Astrocyte of the cerebellum (primary cell): ENCODE results near the gene FMN2.
A peak's percentile ranks its signal among the peaks of the same experiment; 100 is the strongest.

Source experiments
- DNase-seq: peaks from one replicate; pipeline ENCODE4 v3.0.0-alpha.2; 2011; ENCODE audit warnings: low read depth
- H3K4me3 ChIP-seq: 2 replicates; pipeline ENCODE4 v1.5.1; 2011; ENCODE audit warnings: mild to moderate bottlenecking, low read depth, low read length, moderate library complexity
- in situ Hi-C: cut with HindIII; loops from 2 replicates; pipeline ENCODE4 v1.10.0; 2017; ENCODE audit warnings: low sequenced_read_pairs
- TF ChIP-seq, protein P1 (sequence below): IDR thresholded peaks from 2 replicates; pipeline ENCODE4 v1.5.1; 2012; ENCODE audit warnings: low read length, low read depth, moderate library complexity, mild to moderate bottlenecking; ENCODE audit errors: missing control alignments

The FMN2 gene

DNA sequence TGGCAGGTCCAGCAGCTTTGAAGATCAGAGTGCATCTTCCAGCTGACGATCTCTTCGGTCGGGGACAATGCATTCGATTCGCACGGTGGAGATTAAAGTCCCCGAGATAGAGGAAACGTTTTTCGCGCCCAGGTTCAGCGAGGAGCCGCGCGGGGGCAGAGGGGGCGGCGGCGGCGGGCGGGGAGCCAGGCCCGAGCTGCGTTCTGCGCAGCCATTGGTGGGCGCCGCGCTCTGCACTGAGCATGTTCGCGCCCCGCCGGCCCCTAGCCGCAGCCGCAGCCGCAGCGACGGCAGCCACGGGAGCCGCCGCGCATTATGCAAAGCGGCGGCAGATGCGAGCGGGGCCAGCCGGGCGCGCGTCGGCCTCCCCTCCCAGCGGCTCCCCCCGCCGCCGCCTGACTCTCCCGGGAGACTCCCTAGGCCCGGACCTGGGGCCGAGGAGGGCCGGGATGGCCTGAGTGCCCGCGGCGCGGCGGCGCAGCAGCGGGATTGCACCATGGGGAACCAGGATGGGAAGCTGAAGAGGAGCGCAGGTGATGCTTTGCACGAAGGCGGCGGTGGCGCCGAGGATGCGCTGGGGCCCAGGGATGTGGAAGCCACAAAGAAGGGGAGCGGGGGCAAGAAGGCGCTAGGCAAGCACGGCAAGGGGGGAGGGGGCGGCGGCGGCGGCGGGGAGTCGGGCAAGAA lies at the start of gene FMN2:
Gene FMN2, plus strand, starts transcription at position 270 of the 687 bp plus-strand sequence. Its CDS starts 227 bp downstream, at position 497.
- H3K4me3 ChIP-seq = peak within 1 kb of the TSS; percentile 70
- no peak for DNase-seq
- in situ Hi-C loops = no loop called here
- TF ChIP-seq, protein P1, sequence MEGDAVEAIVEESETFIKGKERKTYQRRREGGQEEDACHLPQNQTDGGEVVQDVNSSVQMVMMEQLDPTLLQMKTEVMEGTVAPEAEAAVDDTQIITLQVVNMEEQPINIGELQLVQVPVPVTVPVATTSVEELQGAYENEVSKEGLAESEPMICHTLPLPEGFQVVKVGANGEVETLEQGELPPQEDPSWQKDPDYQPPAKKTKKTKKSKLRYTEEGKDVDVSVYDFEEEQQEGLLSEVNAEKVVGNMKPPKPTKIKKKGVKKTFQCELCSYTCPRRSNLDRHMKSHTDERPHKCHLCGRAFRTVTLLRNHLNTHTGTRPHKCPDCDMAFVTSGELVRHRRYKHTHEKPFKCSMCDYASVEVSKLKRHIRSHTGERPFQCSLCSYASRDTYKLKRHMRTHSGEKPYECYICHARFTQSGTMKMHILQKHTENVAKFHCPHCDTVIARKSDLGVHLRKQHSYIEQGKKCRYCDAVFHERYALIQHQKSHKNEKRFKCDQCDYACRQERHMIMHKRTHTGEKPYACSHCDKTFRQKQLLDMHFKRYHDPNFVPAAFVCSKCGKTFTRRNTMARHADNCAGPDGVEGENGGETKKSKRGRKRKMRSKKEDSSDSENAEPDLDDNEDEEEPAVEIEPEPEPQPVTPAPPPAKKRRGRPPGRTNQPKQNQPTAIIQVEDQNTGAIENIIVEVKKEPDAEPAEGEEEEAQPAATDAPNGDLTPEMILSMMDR = no peak

DNA sequence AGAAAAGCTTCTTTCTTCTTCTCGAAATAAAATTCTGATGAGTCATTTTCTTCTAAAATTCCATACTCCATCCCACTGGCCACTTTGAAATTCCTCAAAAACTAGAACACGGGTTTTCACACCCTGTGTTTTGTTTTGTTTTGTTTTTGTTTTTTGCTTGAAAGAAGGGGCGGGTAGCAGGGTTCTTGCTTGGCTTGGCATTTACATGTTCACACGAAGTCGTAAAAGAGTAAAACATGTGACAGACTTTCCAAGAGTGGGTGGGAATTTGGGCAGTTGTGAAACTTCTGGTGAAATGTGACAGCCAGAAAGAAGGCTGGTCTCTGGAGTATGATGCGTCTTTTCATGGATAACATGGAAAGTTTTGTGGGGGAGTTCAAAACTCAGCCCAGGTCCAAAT lies 47.1 kb upstream of the FMN2 start:
- in situ Hi-C loops = no loop called here
- DNase-seq = no peak
- TF ChIP-seq, protein P1 = no peak
- no peak overlapping the region for H3K4me3 ChIP-seq

DNA sequence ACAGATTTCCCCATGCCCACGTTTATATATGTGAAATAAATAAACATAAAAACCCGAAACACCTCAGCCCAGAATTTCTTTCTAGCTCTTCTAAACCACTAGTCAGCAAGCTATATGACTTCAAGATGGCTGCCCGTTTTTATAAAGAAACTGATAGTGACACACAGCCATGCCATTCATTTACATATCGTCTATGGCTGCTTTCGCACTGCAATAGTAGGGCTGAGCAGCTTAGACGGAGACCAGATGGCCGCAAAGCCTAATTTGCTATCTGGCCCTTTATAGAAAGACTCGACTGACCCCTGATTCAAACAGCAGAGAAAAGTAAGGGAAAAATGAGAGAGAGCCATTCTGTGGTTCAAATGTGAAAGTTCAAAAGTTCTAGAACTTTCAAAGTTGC lies 45.7 kb upstream of the FMN2 start:
- TF ChIP-seq, protein P1 = no peak
- DNase-seq = no peak
- H3K4me3 ChIP-seq = no peak overlapping the region
- in situ Hi-C loops = no loop called here

DNA sequence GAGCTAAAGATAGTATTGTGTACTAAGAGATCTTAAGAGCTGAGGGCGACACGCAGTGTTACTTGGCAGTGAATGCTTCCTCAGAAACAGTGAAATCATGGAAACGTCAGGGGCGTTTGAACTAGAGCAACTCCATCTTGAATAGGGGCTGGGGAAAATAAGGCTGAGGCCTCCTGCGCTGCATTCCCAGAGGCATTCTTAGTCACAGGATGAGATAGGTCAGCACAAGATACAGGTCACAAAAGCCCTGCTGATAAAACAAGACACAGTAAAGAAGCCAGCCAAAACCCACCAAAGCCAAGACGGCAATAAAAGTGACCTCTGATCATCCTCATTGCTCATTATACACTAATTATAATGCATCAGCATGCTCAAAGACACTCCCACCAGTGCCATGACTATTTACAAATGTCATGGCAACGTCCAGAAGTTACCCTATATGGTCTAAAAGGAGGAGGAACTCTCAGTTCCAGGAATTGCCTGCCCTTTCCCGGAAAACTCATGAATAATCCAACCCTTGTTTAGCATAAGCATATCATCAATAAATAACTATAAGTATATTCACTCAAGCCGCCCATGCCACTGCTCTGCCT lies 37.5 kb upstream of the FMN2 start:
- in situ Hi-C loops = no loop called here
- TF ChIP-seq, protein P1 = no peak
- no peak for DNase-seq
- no peak overlapping the region for H3K4me3 ChIP-seq

DNA sequence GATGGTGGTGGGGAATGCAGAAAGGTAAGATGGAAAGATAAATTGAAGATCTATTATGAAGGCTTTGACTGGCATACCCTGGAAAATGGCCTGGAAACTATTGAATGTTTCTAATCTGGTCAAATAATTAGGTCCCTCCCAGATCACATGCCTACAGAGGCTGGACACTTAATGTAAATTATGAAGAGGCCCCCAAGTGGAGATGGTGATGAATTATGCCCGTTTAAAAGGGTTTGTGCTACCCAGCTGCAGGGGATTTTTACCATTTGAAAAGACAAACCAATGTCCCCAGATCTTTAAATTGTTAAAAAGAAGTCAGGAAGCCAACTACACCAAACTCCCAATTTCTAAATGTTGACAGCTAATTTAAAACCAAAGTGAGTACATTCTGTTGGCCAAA lies 35.7 kb upstream of the FMN2 start:
- in situ Hi-C loops = no loop called here
- TF ChIP-seq, protein P1 = no peak
- H3K4me3 ChIP-seq = no peak overlapping the region
- no peak for DNase-seq

DNA sequence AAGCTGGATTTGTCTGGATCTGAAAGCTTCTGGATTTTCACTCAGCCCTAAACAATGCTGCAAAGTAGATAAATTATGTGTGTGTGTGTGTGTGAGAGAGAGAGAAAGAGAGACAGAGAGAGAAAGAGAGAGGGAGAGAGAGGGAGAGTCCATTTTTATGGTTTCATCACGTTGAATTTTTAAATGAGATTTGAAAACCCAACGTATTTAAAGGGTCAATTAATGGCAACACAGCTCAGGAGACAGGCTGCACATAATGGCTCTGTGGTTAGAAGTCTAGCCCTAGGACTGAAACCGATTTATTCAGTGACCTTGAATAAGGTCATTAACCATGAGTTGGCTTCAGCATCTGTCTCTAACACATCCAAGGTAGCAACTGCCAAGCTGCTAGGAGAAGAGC lies 35.3 kb upstream of the FMN2 start:
- TF ChIP-seq, protein P1 = no peak
- H3K4me3 ChIP-seq = no peak overlapping the region
- in situ Hi-C loops = no loop called here
- no peak for DNase-seq
